Caco-2 (cell line): ENCODE data around the gene MAOA. TPM values are rescaled to one million over a fixed set of nuclear protein-coding genes. Genes with fewer than 3 reads are reported as not detected.

Experiments
- BruUV-seq: library from RNA; stranded (reverse); fragments of 400-500 nt; replicated peaks from 2 replicates; lab custom pipeline; 2021; lab: Mats Ljungman, UMichigan
- CTCF ChIA-PET: fragments of 300-600 bp; sonication (Branson Sonifier 250); formaldehyde crosslinking; loops from one replicate; lab custom pipeline; 2022; ENCODE audit warnings: antibody characterized with exemption; lab: Charles Lee
- POLR2A ChIA-PET: fragments of 300-600 bp; sonication (Branson Sonifier 250); formaldehyde crosslinking; loops from one replicate; lab custom pipeline; 2022; ENCODE audit warnings: antibody characterized with exemption; lab: Charles Lee
- DNase-seq, 2 experiments: peaks; one replicate each; pipeline versions ENCODE4 v3.0.0 to v3.0.0-alpha.2; 2020 to 2022
- H3K27me3 ChIP-seq: replicated peaks from 2 replicates; pipeline ENCODE4 v1.6.0; 2011; ENCODE audit warnings: low read length; ENCODE audit not compliant: control insufficient read depth, insufficient read depth
- H3K36me3 ChIP-seq: 2 replicates; pipeline ENCODE4 v1.5.1; 2011; ENCODE audit warnings: low read length; ENCODE audit not compliant: control insufficient read depth, insufficient read depth
- H3K4me1 ChIP-seq: fragments of 250-450 bp; sonication (Bioruptor Pico); 2 replicates; pipeline ENCODE4 v1.5.1; 2020; ENCODE audit warnings: mild to moderate bottlenecking
- H3K4me3 ChIP-seq: 2 replicates; pipeline ENCODE4 v1.5.1; 2011; ENCODE audit warnings: low read depth, mild to moderate bottlenecking, control low read depth, low read length
- H3K9me3 ChIP-seq: fragments of 250-450 bp; sonication (Bioruptor Pico); 2 replicates; pipeline ENCODE4 v1.5.1; 2020; ENCODE audit warnings: mild to moderate bottlenecking, moderate library complexity
- H3K27ac Mint-ChIP-seq: one replicate; pipeline ENCODE4 v1.8.0; 2022; ENCODE audit warnings: mixed read lengths; ENCODE audit not compliant: unreplicated experiment
- H3K27me3 Mint-ChIP-seq: one replicate; pipeline ENCODE4 v1.8.0; 2022; ENCODE audit warnings: mixed read lengths; ENCODE audit not compliant: insufficient read depth, unreplicated experiment
- H3K36me3 Mint-ChIP-seq: one replicate; pipeline ENCODE4 v1.8.0; 2022; ENCODE audit warnings: mild to moderate bottlenecking, mixed read lengths; ENCODE audit not compliant: insufficient read depth, unreplicated experiment
- H3K4me1 Mint-ChIP-seq: one replicate; pipeline ENCODE4 v1.8.0; 2022; ENCODE audit warnings: low read depth, mixed read lengths; ENCODE audit not compliant: unreplicated experiment
- H3K4me3 Mint-ChIP-seq: one replicate; pipeline ENCODE4 v1.8.0; 2022; ENCODE audit warnings: mild to moderate bottlenecking, moderate library complexity, mixed read lengths; ENCODE audit not compliant: unreplicated experiment
- H3K9me3 Mint-ChIP-seq: one replicate; pipeline ENCODE4 v1.8.0; 2022; ENCODE audit warnings: mixed read lengths; ENCODE audit not compliant: unreplicated experiment
- intact Hi-C: fragments of 100-400 bp; cut with micrococcal nuclease; formaldehyde crosslinking; loops from one replicate; pipeline ENCODE4 v1.10.0; 2022; ENCODE audit not compliant: unreplicated experiment
- total RNA-seq: library from RNA; stranded (reverse); gene quantifications from 2 replicates; pipeline ENCODE4 v1.2.3, GENCODE V29; 2022
- TF ChIP-seq, protein P1 (sequence below), 2 experiments: fragments of 200-600 bp in 1 of 2; IDR thresholded peaks; 1 replicate in 1 of 2; 2 replicates in 1 of 2; pipeline versions ENCODE4 v1.5.1 to v1.8.0; 2011 to 2022; ENCODE audit warnings: antibody characterized with exemption in 1 of 2, control low read depth in 1 of 2, inconsistent platforms in 1 of 2, low read depth in 1 of 2, low read length in 1 of 2, mild to moderate bottlenecking in 1 of 2, moderate library complexity in 1 of 2; ENCODE audit not compliant: insufficient read depth in 1 of 2, severe bottlenecking in 1 of 2, unreplicated experiment in 1 of 2

The MAOA gene
- total RNA-seq, 1 experiment from 2014 or later: 0.25 TPM

DNA sequence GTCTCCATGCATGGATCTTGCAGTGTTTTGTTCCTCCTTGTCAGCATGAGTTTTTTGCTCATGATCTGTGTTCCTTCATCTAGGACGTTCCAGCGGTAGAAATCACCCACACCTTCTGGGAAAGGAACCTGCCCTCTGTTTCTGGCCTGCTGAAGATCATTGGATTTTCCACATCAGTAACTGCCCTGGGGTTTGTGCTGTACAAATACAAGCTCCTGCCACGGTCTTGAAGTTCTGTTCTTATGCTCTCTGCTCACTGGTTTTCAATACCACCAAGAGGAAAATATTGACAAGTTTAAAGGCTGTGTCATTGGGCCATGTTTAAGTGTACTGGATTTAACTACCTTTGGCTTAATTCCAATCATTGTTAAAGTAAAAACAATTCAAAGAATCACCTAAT, 88.2 kb downstream of the MAOA start:
- no peaks in the 10 kb centered on the region for H3K9me3 ChIP-seq
- Mint-ChIP-seq H3K4me3 (no peak overlapping the region), H3K27me3 (no peaks in the 10 kb centered on the region), H3K4me1 (no peaks in the 10 kb centered on the region), H3K9me3 (no peaks in the 10 kb centered on the region), H3K36me3 (no peaks in the 10 kb centered on the region), H3K27ac (no peak overlapping the region)
- no peaks in the 10 kb centered on the region for H3K4me1 ChIP-seq
- CTCF ChIA-PET: no interaction called here
- H3K36me3 ChIP-seq: no peaks in the 10 kb centered on the region
- H3K4me3 ChIP-seq: no peak overlapping the region
- no TSS peak for BruUV-seq
- POLR2A ChIA-PET: no interaction called here
- no peak for DNase-seq
- H3K27me3 ChIP-seq: no peaks in the 10 kb centered on the region
- TF ChIP-seq, protein P1, sequence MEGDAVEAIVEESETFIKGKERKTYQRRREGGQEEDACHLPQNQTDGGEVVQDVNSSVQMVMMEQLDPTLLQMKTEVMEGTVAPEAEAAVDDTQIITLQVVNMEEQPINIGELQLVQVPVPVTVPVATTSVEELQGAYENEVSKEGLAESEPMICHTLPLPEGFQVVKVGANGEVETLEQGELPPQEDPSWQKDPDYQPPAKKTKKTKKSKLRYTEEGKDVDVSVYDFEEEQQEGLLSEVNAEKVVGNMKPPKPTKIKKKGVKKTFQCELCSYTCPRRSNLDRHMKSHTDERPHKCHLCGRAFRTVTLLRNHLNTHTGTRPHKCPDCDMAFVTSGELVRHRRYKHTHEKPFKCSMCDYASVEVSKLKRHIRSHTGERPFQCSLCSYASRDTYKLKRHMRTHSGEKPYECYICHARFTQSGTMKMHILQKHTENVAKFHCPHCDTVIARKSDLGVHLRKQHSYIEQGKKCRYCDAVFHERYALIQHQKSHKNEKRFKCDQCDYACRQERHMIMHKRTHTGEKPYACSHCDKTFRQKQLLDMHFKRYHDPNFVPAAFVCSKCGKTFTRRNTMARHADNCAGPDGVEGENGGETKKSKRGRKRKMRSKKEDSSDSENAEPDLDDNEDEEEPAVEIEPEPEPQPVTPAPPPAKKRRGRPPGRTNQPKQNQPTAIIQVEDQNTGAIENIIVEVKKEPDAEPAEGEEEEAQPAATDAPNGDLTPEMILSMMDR (IDR thresholded peaks at IDR 0.05; ENCODE audit: insufficient read depth in 1 of 2, low read depth in 1 of 2, low read length in 1 of 2, severe bottlenecking in 1 of 2, unreplicated experiment in 1 of 2): no peak
- intact Hi-C loops: no loop called here

DNA sequence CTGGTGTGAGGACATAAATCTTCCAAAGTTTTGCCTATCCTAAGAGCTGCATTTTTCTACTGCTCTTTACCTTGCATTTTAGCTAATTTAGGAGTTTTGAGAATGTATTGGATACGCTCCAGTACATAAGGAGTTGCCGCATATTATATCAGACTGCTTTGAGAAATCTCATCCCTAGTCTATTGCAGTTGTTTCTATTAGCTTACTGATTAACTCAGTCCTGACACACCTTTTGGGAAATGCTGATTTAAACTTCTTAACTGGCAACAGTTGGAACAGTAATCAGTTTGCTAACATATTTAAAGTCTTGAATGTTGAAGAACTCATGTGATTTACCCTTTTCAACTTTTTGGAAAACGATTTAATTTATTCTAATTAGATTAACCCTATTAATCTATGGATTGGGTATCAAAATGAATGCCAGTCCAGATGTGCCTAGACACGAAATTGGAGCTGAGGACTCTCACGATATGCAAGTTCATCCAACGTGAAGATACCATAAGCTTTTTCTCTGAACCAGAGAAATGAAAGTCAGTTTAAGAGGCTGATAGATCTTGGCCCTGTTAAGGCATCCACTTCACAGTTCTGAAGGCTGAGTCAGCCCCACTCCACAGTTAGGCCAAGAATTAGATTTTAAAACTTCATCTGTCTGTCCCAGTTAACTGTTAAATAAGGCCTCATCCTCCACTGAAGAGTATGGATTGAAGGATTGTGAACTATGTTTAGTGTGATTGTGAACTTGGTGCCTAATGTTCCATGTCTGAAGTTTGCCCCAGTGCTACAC, 90.0 kb downstream of the MAOA start:
- Mint-ChIP-seq H3K4me1 (no peaks in the 10 kb centered on the region), H3K9me3 (no peaks in the 10 kb centered on the region), H3K4me3 (no peak overlapping the region), H3K36me3 (no peaks in the 10 kb centered on the region), H3K27ac (no peak overlapping the region), H3K27me3 (no peaks in the 10 kb centered on the region)
- TF ChIP-seq, protein P1 (IDR thresholded peaks at IDR 0.05; ENCODE audit: insufficient read depth in 1 of 2, low read depth in 1 of 2, low read length in 1 of 2, severe bottlenecking in 1 of 2, unreplicated experiment in 1 of 2): no peak
- no peaks in the 10 kb centered on the region for H3K9me3 ChIP-seq
- H3K27me3 ChIP-seq: no peaks in the 10 kb centered on the region
- intact Hi-C loops: no loop called here
- ChIA-PET POLR2A (no interaction called here), CTCF (no interaction called here)
- no peaks in the 10 kb centered on the region for H3K4me1 ChIP-seq
- no peak for DNase-seq
- H3K36me3 ChIP-seq: no peaks in the 10 kb centered on the region
- H3K4me3 ChIP-seq: no peak overlapping the region
- no TSS peak for BruUV-seq

DNA sequence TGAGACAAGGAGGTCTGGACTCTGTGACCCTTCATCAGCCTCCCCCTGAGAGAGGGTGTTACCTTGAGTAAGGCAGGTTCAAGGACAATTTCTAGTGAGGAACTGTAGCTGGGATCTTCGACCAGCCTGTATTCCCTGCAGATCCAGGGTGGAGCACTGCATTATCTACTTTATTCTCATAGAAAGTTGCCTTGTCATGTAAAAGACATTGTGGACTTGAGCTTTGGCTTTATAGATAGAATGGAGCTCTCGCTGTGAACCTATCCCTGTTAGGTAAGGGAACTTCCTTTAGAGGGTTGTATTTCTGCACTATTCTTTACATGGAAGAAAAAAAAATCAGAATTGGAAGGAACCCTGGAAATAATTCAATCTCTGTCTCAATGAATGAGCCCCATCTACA, 91.4 kb downstream of the MAOA start:
- intact Hi-C loops: no loop called here
- Mint-ChIP-seq H3K27me3 (no peaks in the 10 kb centered on the region), H3K27ac (no peak overlapping the region), H3K9me3 (no peaks in the 10 kb centered on the region), H3K36me3 (no peaks in the 10 kb centered on the region), H3K4me1 (no peaks in the 10 kb centered on the region), H3K4me3 (no peak overlapping the region)
- Histone ChIP-seq H3K9me3 (no peaks in the 10 kb centered on the region), H3K4me1 (no peaks in the 10 kb centered on the region), H3K4me3 (no peak overlapping the region), H3K27me3 (no peaks in the 10 kb centered on the region), H3K36me3 (no peaks in the 10 kb centered on the region)
- no TSS peak for BruUV-seq
- TF ChIP-seq, protein P1 (IDR thresholded peaks at IDR 0.05; ENCODE audit: insufficient read depth in 1 of 2, low read depth in 1 of 2, low read length in 1 of 2, severe bottlenecking in 1 of 2, unreplicated experiment in 1 of 2): no peak
- no peak for DNase-seq
- ChIA-PET POLR2A (no interaction called here), CTCF (no interaction called here)
